Coronary artery (tissue), 2 donors: ENCODE results near the gene OR6M1.

Experiments
- DNase-seq: peaks from one replicate; pipeline ENCODE4 v3.0.0-alpha.2; 2017; ENCODE audit warnings: low spot score
- H3K27ac ChIP-seq, 2 donors: fragments of 200-600 bp; sonication (generic); one replicate each; pipeline ENCODE4 v1.5.1; 2016 to 2019
- H3K4me3 ChIP-seq: fragments of 200-600 bp; sonication (generic); 2 replicates; pipeline ENCODE4 v1.5.1; 2016; ENCODE audit warnings: mild to moderate bottlenecking, moderate library complexity
- CTCF ChIP-seq: fragments of 200-600 bp; sonication (generic); IDR thresholded peaks from one replicate; pipeline ENCODE4 v1.5.1; 2019; ENCODE audit warnings: antibody characterized with exemption

The OR6M1 gene

GRCh38 chr11:123838199-123838598, 32.0 kb upstream of the OR6M1 start:
- no peak overlapping the region for H3K27ac ChIP-seq
- no peak overlapping the region for H3K4me3 ChIP-seq
- DNase-seq = no peak
- TF ChIP-seq CTCF = no peak

- Histone ChIP-seq H3K27ac (no peak overlapping the region), H3K4me3 (no peak overlapping the region)
- TF ChIP-seq CTCF = no peak
- DNase-seq = no peak
These were observed 26.9 kb upstream of the OR6M1 start for GRCh38 chr11:123833095-123833494.

GRCh38 chr11:123829745-123830144, 23.6 kb upstream of the OR6M1 start:
- Histone ChIP-seq H3K4me3 (no peak overlapping the region), H3K27ac (no peak overlapping the region)
- TF ChIP-seq CTCF = no peak
- DNase-seq = no peak

- Histone ChIP-seq H3K27ac (no peak overlapping the region), H3K4me3 (no peak overlapping the region)
- no peak for TF ChIP-seq CTCF
- DNase-seq = no peak
These were observed 16.4 kb upstream of the OR6M1 start for GRCh38 chr11:123822599-123822998.

GRCh38 chr11:123822032-123822431, 15.9 kb upstream of the OR6M1 start:
- no peak for DNase-seq
- H3K4me3 ChIP-seq = no peak overlapping the region
- no peak for TF ChIP-seq CTCF
- H3K27ac ChIP-seq = no peak overlapping the region

GRCh38 chr11:123815122-123815521, 9.0 kb upstream of the OR6M1 start:
- DNase-seq = no peak
- no peak for TF ChIP-seq CTCF
- H3K27ac ChIP-seq = no peak overlapping the region

GRCh38 chr11:123801765-123802164, 4.4 kb downstream of the OR6M1 start:
- H3K4me3 ChIP-seq = no peak overlapping the region
- TF ChIP-seq CTCF = no peak
- no peak for DNase-seq
- no peak overlapping the region for H3K27ac ChIP-seq

More at GRCh38 chr11:123815122-123815521, 9.0 kb upstream of the OR6M1 start:
- no peak overlapping the region for H3K4me3 ChIP-seq
